ENCODE results near the gene ZC3H7A.

ZC3H7A gene

GRCh38 chr16:11727796-11728543, 69.1 kb downstream of the ZC3H7A start:
- Histone ChIP-seq H3K4me1 (ENCODE audit: control insufficient read depth in 1 of 2, insufficient read depth in 2 of 2, low read length in 2 of 2) (peaks cover 32 to 40% of the 10 kb centered on the region in 2 donors), H3K27ac (ENCODE audit: low read depth, low read length) (no peak overlapping the region), H3K4me3 (ENCODE audit: low read depth in 1 of 2, low read length in 2 of 2) (no peak overlapping the region), H3K9me3 (ENCODE audit: control insufficient read depth in 1 of 2, low read length in 2 of 2) (no peaks in the 10 kb centered on the region), H3K36me3 (ENCODE audit: control insufficient read depth in 1 of 2, insufficient read depth in 2 of 2, low read length in 2 of 2) (peaks cover 17 to 74% of the 10 kb centered on the region in 2 donors), H3K27me3 (ENCODE audit: control insufficient read depth in 1 of 2, insufficient read depth in 2 of 2, low read length in 2 of 2) (no peaks in the 10 kb centered on the region), H3K9ac (ENCODE audit: low read depth in 1 of 2, low read length in 2 of 2) (no peak overlapping the region)

GRCh38 chr16:11726008-11726407, 71.0 kb downstream of the ZC3H7A start:
- Histone ChIP-seq H3K27me3 (ENCODE audit: control insufficient read depth in 1 of 2, insufficient read depth in 2 of 2, low read length in 2 of 2) (no peaks in the 10 kb centered on the region), H3K4me3 (ENCODE audit: low read depth in 1 of 2, low read length in 2 of 2) (no peak overlapping the region), H3K4me1 (ENCODE audit: control insufficient read depth in 1 of 2, insufficient read depth in 2 of 2, low read length in 2 of 2) (peaks cover 12 to 36% of the 10 kb centered on the region in 2 donors), H3K9me3 (ENCODE audit: control insufficient read depth in 1 of 2, low read length in 2 of 2) (no peaks in the 10 kb centered on the region), H3K27ac (ENCODE audit: low read depth, low read length) (no peak overlapping the region), H3K36me3 (ENCODE audit: control insufficient read depth in 1 of 2, insufficient read depth in 2 of 2, low read length in 2 of 2) (peaks cover 15 to 63% of the 10 kb centered on the region in 2 donors), H3K9ac (ENCODE audit: low read depth in 1 of 2, low read length in 2 of 2) (no peak overlapping the region)

- Histone ChIP-seq H3K4me1 (ENCODE audit: control insufficient read depth in 1 of 2, insufficient read depth in 2 of 2, low read length in 2 of 2) (peaks cover 9 to 34% of the 10 kb centered on the region in 2 donors), H3K9ac (ENCODE audit: low read depth in 1 of 2, low read length in 2 of 2) (no peak overlapping the region), H3K4me3 (ENCODE audit: low read depth in 1 of 2, low read length in 2 of 2) (no peak overlapping the region), H3K27me3 (ENCODE audit: control insufficient read depth in 1 of 2, insufficient read depth in 2 of 2, low read length in 2 of 2) (no peaks in the 10 kb centered on the region), H3K27ac (ENCODE audit: low read depth, low read length) (no peak overlapping the region), H3K9me3 (ENCODE audit: control insufficient read depth in 1 of 2, low read length in 2 of 2) (no peaks in the 10 kb centered on the region), H3K36me3 (ENCODE audit: control insufficient read depth in 1 of 2, insufficient read depth in 2 of 2, low read length in 2 of 2) (peaks cover 18 to 63% of the 10 kb centered on the region in 2 donors)
Observed at GRCh38 chr16:11725457-11725856, 71.6 kb downstream of the ZC3H7A start.

GRCh38 chr16:11722468-11722808, 74.6 kb downstream of the ZC3H7A start:
- Histone ChIP-seq H3K4me3 (ENCODE audit: low read depth in 1 of 2, low read length in 2 of 2) (no peak overlapping the region), H3K4me1 (ENCODE audit: control insufficient read depth in 1 of 2, insufficient read depth in 2 of 2, low read length in 2 of 2) (peaks cover 17 to 29% of the 10 kb centered on the region in 2 donors), H3K27me3 (ENCODE audit: control insufficient read depth in 1 of 2, insufficient read depth in 2 of 2, low read length in 2 of 2) (no peaks in the 10 kb centered on the region), H3K36me3 (ENCODE audit: control insufficient read depth in 1 of 2, insufficient read depth in 2 of 2, low read length in 2 of 2) (peaks cover 14 to 58% of the 10 kb centered on the region in 2 donors), H3K9ac (ENCODE audit: low read depth in 1 of 2, low read length in 2 of 2) (no peak overlapping the region), H3K27ac (ENCODE audit: low read depth, low read length) (no peak overlapping the region), H3K9me3 (ENCODE audit: control insufficient read depth in 1 of 2, low read length in 2 of 2) (no peaks in the 10 kb centered on the region)

GRCh38 chr16:11721781-11722467, 75.1 kb downstream of the ZC3H7A start:
- Histone ChIP-seq H3K27me3 (ENCODE audit: control insufficient read depth in 1 of 2, insufficient read depth in 2 of 2, low read length in 2 of 2) (no peaks in the 10 kb centered on the region), H3K9me3 (ENCODE audit: control insufficient read depth in 1 of 2, low read length in 2 of 2) (no peaks in the 10 kb centered on the region), H3K4me1 (ENCODE audit: control insufficient read depth in 1 of 2, insufficient read depth in 2 of 2, low read length in 2 of 2) (peaks cover 17 to 29% of the 10 kb centered on the region in 2 donors), H3K36me3 (ENCODE audit: control insufficient read depth in 1 of 2, insufficient read depth in 2 of 2, low read length in 2 of 2) (peaks cover 14 to 58% of the 10 kb centered on the region in 2 donors), H3K9ac (ENCODE audit: low read depth in 1 of 2, low read length in 2 of 2) (no peak overlapping the region), H3K27ac (ENCODE audit: low read depth, low read length) (no peak overlapping the region), H3K4me3 (ENCODE audit: low read depth in 1 of 2, low read length in 2 of 2) (no peak overlapping the region)

GRCh38 chr16:11719762-11720161, 77.3 kb downstream of the ZC3H7A start:
- no peaks in the 10 kb centered on the region for H3K27me3 ChIP-seq (ENCODE audit: control insufficient read depth in 1 of 2, insufficient read depth in 2 of 2, low read length in 2 of 2)
- H3K36me3 ChIP-seq (ENCODE audit: control insufficient read depth in 1 of 2, insufficient read depth in 2 of 2, low read length in 2 of 2): peaks cover 9 to 51% of the 10 kb centered on the region in 2 donors
- peak overlapping the region in 1 of 2 donors; percentile 55 for H3K9ac ChIP-seq (ENCODE audit: low read depth in 1 of 2, low read length in 2 of 2)
- no peaks in the 10 kb centered on the region for H3K9me3 ChIP-seq (ENCODE audit: control insufficient read depth in 1 of 2, low read length in 2 of 2)
- peaks cover 24 to 36% of the 10 kb centered on the region in 2 donors for H3K4me1 ChIP-seq (ENCODE audit: control insufficient read depth in 1 of 2, insufficient read depth in 2 of 2, low read length in 2 of 2)
- H3K4me3 ChIP-seq (ENCODE audit: low read depth in 1 of 2, low read length in 2 of 2): no peak overlapping the region
- H3K27ac ChIP-seq (ENCODE audit: low read depth, low read length): no peak overlapping the region

- Histone ChIP-seq H3K9me3 (ENCODE audit: control insufficient read depth in 1 of 2, low read length in 2 of 2) (no peaks in the 10 kb centered on the region), H3K9ac (ENCODE audit: low read depth in 1 of 2, low read length in 2 of 2) (no peak overlapping the region), H3K36me3 (ENCODE audit: control insufficient read depth in 1 of 2, insufficient read depth in 2 of 2, low read length in 2 of 2) (peaks cover 9 to 46% of the 10 kb centered on the region in 2 donors), H3K27ac (ENCODE audit: low read depth, low read length) (no peak overlapping the region), H3K4me3 (ENCODE audit: low read depth in 1 of 2, low read length in 2 of 2) (no peak overlapping the region), H3K27me3 (ENCODE audit: control insufficient read depth in 1 of 2, insufficient read depth in 2 of 2, low read length in 2 of 2) (no peaks in the 10 kb centered on the region), H3K4me1 (ENCODE audit: control insufficient read depth in 1 of 2, insufficient read depth in 2 of 2, low read length in 2 of 2) (peaks cover 24 to 39% of the 10 kb centered on the region in 2 donors)
Observed at GRCh38 chr16:11719171-11719570, 77.9 kb downstream of the ZC3H7A start.

- Histone ChIP-seq H3K4me1 (ENCODE audit: control insufficient read depth in 1 of 2, insufficient read depth in 2 of 2, low read length in 2 of 2) (peaks cover 24 to 39% of the 10 kb centered on the region in 2 donors), H3K9me3 (ENCODE audit: control insufficient read depth in 1 of 2, low read length in 2 of 2) (no peaks in the 10 kb centered on the region), H3K9ac (ENCODE audit: low read depth in 1 of 2, low read length in 2 of 2) (no peak overlapping the region), H3K4me3 (ENCODE audit: low read depth in 1 of 2, low read length in 2 of 2) (no peak overlapping the region), H3K36me3 (ENCODE audit: control insufficient read depth in 1 of 2, insufficient read depth in 2 of 2, low read length in 2 of 2) (peaks cover 13 to 46% of the 10 kb centered on the region in 2 donors), H3K27me3 (ENCODE audit: control insufficient read depth in 1 of 2, insufficient read depth in 2 of 2, low read length in 2 of 2) (no peaks in the 10 kb centered on the region), H3K27ac (ENCODE audit: low read depth, low read length) (no peak overlapping the region)
Observed at GRCh38 chr16:11717811-11718210, 79.2 kb downstream of the ZC3H7A start.

- Histone ChIP-seq H3K4me1 (ENCODE audit: control insufficient read depth in 1 of 2, insufficient read depth in 2 of 2, low read length in 2 of 2) (peaks cover 24 to 27% of the 10 kb centered on the region in 2 donors), H3K27ac (ENCODE audit: low read depth, low read length) (no peak overlapping the region), H3K4me3 (ENCODE audit: low read depth in 1 of 2, low read length in 2 of 2) (peak overlapping the region in 1 of 2 donors; percentile 46), H3K9ac (ENCODE audit: low read depth in 1 of 2, low read length in 2 of 2) (peak overlapping the region; percentile 36 to 63), H3K27me3 (ENCODE audit: control insufficient read depth in 1 of 2, insufficient read depth in 2 of 2, low read length in 2 of 2) (no peaks in the 10 kb centered on the region), H3K36me3 (ENCODE audit: control insufficient read depth in 1 of 2, insufficient read depth in 2 of 2, low read length in 2 of 2) (peaks cover 10 to 55% of the 10 kb centered on the region in 2 donors), H3K9me3 (ENCODE audit: control insufficient read depth in 1 of 2, low read length in 2 of 2) (no peaks in the 10 kb centered on the region)
Observed at GRCh38 chr16:11716336-11716735, 80.7 kb downstream of the ZC3H7A start.

- peaks cover 7 to 55% of the 10 kb centered on the region in 2 donors for H3K36me3 ChIP-seq (ENCODE audit: control insufficient read depth in 1 of 2, insufficient read depth in 2 of 2, low read length in 2 of 2)
- H3K9me3 ChIP-seq (ENCODE audit: control insufficient read depth in 1 of 2, low read length in 2 of 2): no peaks in the 10 kb centered on the region
- H3K4me1 ChIP-seq (ENCODE audit: control insufficient read depth in 1 of 2, insufficient read depth in 2 of 2, low read length in 2 of 2): peaks cover 24 to 26% of the 10 kb centered on the region in 2 donors
- peak overlapping the region in 1 of 2 donors; percentile 36 for H3K9ac ChIP-seq (ENCODE audit: low read depth in 1 of 2, low read length in 2 of 2)
- no peaks in the 10 kb centered on the region for H3K27me3 ChIP-seq (ENCODE audit: control insufficient read depth in 1 of 2, insufficient read depth in 2 of 2, low read length in 2 of 2)
- H3K27ac ChIP-seq (ENCODE audit: low read depth, low read length): peak overlapping the region; percentile 13
- peak overlapping the region in 1 of 2 donors; percentile 46 for H3K4me3 ChIP-seq (ENCODE audit: low read depth in 1 of 2, low read length in 2 of 2)
Observed at GRCh38 chr16:11715246-11715947, 81.7 kb downstream of the ZC3H7A start.
